Colon (tissue), 2 donors: ENCODE measurements around the gene PGS1.

Experiments
- FAIRE-seq: peaks from 2 replicates; lab custom pipeline; 2012; peaks lifted over from hg19 to GRCh38; lab: Jason Lieb, UNC
- donor health status: control.
- donor health status: control.

The PGS1 gene

DNA sequence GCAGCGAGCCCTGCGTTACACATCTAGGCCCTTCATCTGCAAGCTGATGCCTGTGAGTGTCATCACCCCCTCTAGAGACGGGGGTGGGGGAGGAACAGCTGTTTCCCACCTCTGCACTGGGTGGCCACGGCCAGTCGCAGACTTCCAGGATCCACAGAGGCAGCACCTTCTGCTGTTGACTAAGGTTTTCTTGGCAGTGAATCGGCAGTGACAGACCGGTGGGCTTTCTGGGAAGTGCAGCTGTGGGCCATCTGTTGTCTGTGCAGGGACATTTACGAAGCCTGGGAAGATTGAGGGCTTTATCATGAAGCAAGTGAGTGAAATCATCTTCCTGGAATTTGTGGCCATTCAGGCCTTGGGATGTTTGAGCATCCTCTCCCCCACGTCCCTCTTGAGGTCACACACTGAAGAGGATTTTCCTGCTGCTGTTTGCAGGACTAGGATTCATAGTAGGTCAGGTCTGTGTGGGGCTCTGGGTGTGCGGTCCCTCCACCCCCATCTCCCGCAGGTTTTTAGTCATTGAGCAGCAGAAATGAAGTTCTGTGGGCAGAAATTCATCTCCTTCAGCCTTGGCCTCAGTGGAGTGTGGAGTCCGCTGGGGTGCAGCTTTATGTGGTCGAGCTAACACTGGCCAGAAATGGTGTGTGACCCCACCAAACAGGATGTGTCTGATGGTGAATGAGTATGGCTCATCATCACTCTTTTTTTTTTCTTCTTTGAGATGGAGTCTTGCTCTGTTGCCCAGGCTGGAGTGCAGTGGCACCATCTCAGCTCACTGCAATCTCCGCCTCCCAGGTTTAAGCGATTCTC, 12.0 kb downstream of the PGS1 start:
- FAIRE-seq = no peak

DNA sequence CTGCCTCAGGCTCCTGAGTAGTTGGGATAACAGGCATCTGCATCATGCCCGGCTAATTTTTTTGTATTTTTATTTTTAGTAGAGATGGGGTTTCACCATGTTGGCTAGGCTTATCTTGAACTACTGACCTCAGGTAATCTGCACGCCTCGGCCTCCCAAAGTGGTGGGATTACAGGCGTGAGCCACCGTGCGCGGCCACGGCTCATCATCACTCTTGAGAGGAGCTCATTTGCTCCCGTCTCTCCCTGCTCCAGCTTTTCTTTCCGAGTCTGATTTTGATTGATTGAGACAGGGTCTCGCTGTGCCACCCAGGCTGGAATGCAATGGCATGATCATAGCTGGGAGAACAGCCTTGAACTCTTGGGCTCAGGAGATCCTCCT, 12.6 kb downstream of the PGS1 start:
- no peak for FAIRE-seq

DNA sequence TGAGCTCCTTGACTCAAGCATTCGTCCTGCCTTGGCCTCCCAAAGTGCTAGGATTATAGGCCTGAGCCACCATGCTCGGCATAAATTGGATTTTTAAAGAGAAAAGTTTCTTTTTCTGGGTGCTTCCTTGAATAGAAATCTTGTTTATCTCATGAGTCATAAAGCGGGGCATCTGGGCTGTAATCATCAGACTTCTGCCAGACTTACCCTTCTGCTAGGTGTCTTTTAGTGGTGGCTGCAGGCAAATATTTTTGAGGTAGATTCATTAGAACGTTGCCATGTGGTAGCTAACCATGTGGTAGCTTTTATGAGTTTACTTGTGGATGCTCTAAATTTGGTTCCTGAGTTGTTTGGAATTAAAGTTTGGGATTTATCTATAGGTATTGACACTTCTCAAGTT, 13.4 kb downstream of the PGS1 start:
- FAIRE-seq = no peak

DNA sequence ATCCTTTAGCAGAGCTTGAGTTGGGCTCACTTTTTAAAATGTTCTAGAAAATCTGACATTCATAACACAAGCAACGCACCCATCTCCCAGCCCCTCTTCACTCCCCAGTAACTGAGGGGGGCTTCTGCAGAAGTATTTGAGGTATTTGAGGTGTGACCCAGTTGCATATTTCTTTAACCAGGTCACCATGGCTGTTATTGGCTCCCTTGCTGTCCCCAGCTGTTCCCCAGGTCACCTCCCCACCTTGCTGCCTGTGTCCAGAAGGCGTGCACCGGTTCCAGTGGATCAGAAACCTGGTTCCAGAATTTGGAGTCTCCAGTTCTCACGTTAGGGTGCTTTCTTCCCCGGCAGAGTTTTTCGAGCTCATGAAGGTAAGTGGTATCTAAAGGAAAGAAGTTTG, 13.8 kb downstream of the PGS1 start:
- FAIRE-seq = no peak

DNA sequence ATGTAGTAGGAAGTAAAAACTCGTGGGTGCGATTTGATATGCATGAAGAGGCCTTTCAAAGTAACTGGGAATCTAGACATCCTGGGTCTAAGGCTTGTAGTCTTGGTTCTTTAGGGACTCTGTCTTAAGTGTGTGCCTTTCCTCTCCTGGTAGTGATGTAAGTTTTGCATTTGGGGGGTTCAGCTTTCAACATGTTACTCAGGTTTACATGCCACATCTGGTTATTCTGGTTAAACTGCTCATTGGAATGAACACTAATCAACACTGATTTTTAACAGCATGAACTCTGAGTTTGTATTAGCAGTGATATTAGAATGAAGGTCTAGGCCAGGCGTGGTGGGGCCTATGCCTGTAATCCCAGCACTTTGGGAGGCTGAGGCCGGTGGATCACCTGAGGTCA, 15.1 kb downstream of the PGS1 start:
- no peak for FAIRE-seq

- FAIRE-seq = no peak
Measured at GRCh38 chr17:78394209-78394608, 15.8 kb downstream of the PGS1 start.

GRCh38 chr17:78395155-78395554, 16.7 kb downstream of the PGS1 start:
- no peak for FAIRE-seq

GRCh38 chr17:78396441-78397337, 18.2 kb downstream of the PGS1 start:
- no peak for FAIRE-seq

DNA sequence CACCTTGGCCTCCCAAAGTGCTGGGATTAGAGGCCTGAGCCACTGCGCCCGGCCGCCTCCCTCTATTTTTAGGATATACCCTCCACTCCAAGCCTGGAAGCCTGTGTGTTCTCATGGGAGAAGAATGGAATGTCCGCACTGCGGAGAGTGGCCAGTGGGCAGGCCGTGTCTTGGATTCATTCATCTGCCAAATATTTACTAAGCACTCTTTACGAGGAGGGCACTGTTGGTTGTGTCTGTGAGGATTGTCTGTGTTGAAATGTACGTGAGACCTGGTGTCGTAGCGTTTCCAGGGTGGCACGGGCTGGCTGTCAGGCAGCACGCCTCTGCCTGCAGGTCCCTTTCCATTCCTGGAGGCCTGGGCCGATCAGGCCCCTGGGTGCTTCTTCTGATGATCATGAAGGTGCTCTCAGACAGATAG, 19.2 kb downstream of the PGS1 start:
- no peak for FAIRE-seq

GRCh38 chr17:78398390-78398789, 19.9 kb downstream of the PGS1 start:
- FAIRE-seq = no peak

DNA sequence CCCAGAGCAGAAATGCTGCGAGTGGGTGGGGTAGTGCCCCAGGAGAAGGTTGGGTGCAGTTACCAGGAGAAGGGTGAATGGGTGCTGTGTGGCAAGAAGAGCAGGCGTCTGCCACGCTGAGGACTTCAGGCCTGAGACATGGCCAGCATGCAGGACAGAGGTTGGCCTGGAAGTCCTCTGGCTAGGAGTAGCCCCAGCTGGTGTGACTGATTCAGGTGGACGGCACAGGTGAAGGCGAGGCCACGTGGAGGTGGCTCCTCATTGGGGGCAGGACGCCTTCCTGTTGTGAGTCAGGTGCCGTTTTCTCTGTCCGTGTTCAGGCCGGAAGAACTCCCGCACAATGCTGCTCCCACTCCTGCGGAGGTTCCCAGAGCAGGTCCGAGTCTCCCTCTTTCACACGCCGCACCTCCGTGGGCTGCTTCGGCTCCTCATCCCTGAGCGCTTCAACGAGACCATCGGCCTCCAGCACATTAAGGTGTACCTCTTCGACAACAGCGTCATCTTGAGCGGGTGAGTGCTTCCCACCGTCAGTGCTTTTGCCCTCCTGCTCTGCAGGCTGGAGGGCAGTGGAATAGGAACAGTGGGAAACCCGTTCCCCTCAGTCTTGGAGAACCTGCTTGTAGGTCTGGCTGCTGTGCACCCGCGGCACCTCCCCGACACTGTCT, 20.7 kb downstream of the PGS1 start:
- FAIRE-seq = no peak

DNA sequence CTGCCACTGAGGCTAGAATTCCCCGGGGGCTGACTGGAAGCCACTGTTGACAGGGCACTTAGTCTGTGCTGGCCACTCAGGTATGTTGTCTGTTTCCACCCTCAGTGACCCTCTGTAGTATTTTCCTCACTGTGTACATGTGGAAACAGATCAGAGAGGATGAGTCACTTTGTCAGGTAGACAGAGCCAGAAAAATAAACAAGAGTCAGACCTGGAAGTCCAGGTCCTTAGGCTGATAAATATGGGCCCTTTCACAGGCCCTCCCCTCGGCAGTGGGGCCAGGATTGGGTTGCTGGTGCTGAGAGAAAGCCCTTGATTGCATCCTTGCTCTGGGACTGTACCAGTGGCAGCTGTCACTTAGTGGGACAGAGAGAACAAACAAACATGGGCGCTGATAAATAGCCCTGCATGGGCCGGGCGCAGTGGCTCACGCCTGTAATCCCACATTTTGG, 21.3 kb downstream of the PGS1 start:
- no peak for FAIRE-seq

GRCh38 chr17:78400581-78401240, 22.3 kb downstream of the PGS1 start:
- FAIRE-seq = no peak

GRCh38 chr17:78401246-78401645, 22.8 kb downstream of the PGS1 start:
- no peak for FAIRE-seq

GRCh38 chr17:78401891-78402290, 23.4 kb downstream of the PGS1 start:
- no peak for FAIRE-seq

DNA sequence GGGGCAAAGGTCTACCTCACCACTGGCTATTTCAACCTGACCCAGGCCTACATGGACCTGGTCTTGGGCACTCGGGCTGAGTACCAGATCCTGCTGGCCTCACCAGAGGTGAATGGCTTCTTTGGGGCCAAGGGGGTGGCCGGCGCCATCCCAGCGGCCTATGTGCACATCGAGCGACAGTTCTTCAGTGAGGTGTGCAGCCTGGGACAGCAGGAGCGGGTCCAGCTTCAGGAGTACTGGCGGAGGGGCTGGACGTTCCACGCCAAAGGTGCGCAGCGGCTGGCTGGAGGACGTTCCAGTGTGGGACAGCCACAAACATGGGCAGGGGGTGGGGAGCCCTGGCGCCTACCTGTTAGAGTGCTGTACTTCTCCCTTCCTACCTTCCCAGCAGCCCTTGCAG, 25.4 kb downstream of the PGS1 start:
- no peak for FAIRE-seq

GRCh38 chr17:78406396-78406795, 27.9 kb downstream of the PGS1 start:
- FAIRE-seq = no peak

DNA sequence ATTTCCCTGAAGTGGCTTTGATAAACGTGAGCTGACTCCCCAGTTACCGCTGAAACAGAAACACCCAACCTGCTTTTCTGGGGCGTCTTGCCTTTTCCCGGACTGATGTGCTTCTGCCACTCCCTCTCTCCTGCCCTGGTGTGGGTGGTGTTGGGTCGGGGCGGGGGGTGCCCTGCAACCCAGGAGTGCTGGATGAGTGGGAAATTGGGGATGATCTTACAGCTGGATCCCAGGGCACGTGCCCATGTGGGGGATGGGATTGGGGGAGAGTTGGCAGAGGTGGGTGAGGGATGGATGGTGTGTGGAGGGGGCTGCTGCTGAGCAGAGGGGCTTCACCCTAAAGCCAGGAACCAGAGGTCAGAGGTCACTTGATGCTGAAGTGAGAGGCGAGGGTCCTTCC, 28.5 kb downstream of the PGS1 start:
- no peak for FAIRE-seq

- FAIRE-seq = no peak
Measured at GRCh38 chr17:78407387-78408000, 29.0 kb downstream of the PGS1 start.

- FAIRE-seq = no peak
Measured at GRCh38 chr17:78408476-78409050, 30.1 kb downstream of the PGS1 start.

DNA sequence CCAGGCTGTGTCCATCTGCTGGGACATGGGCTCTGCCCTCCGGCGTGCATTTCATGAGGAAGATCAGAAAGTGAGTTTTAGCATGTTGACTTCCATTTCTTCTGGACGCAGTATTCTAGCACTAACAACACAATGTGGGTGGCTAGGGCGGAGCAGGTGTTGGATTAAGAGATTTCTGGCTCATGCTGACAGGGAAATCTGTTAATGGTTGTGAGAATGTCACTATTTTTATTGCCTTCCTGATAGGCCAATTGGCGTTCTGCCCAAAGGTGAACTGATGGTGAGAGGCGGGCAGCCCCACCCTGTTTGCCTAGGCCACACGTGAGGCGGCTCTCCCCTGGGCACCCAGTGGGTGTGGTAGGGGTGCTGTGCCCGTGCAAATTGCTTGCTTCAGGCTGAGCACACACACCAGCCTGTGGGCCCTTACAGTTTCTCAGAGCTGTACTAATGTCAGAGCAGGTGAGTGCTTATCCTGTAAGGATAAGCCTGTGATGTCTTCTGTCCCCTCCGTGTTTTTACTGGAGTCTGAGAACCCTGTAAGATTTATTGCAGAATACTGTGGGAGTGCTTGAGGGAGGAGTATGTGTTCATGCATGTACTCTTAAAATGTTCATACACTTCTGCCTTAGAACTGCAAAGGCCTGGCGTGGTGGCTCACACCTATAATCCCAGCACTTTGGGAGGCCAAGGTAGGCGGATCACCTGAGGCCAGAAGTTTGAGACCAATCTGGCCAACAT, 30.9 kb downstream of the PGS1 start:
- FAIRE-seq = no peak
